Brain microvascular endothelial cell (primary cell): ENCODE measurements around the gene AOC2.

Experiments
- DNase-seq: peaks from one replicate; pipeline ENCODE4 v3.0.0-alpha.2; 2020
- H3K27ac ChIP-seq: fragments of 250-450 bp; sonication (Bioruptor Pico); 2 replicates; pipeline ENCODE4 v1.5.1; 2020; ENCODE audit warnings: mild to moderate bottlenecking, moderate library complexity
- H3K27me3 ChIP-seq: fragments of 250-450 bp; sonication (Bioruptor Pico); replicated peaks from 2 replicates; pipeline ENCODE4 v1.5.1; 2020; ENCODE audit warnings: mild to moderate bottlenecking
- H3K36me3 ChIP-seq: fragments of 250-450 bp; sonication (Bioruptor Pico); replicated peaks from 2 replicates; pipeline ENCODE4 v1.5.1; 2020; ENCODE audit warnings: mild to moderate bottlenecking
- H3K4me3 ChIP-seq: 2 replicates; pipeline ENCODE4 v1.5.1; 2011; ENCODE audit warnings: low read depth, mild to moderate bottlenecking, control low read depth, low read length, moderate library complexity
- in situ Hi-C: cut with HindIII; loops from 2 replicates; pipeline ENCODE4 v1.10.0; 2017; ENCODE audit warnings: low sequenced_read_pairs, low pct_ligation_motif_present
- TF ChIP-seq, protein P1 (sequence below): IDR thresholded peaks from 2 replicates; pipeline ENCODE4 v1.5.1; 2011; ENCODE audit warnings: low read depth, mild to moderate bottlenecking, moderate library complexity, low read length, control low read depth, inconsistent platforms; ENCODE audit errors: missing control alignments

Gene AOC2, protein sequence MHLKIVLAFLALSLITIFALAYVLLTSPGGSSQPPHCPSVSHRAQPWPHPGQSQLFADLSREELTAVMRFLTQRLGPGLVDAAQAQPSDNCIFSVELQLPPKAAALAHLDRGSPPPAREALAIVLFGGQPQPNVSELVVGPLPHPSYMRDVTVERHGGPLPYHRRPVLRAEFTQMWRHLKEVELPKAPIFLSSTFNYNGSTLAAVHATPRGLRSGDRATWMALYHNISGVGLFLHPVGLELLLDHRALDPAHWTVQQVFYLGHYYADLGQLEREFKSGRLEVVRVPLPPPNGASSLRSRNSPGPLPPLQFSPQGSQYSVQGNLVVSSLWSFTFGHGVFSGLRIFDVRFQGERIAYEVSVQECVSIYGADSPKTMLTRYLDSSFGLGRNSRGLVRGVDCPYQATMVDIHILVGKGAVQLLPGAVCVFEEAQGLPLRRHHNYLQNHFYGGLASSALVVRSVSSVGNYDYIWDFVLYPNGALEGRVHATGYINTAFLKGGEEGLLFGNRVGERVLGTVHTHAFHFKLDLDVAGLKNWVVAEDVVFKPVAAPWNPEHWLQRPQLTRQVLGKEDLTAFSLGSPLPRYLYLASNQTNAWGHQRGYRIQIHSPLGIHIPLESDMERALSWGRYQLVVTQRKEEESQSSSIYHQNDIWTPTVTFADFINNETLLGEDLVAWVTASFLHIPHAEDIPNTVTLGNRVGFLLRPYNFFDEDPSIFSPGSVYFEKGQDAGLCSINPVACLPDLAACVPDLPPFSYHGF

DNA sequence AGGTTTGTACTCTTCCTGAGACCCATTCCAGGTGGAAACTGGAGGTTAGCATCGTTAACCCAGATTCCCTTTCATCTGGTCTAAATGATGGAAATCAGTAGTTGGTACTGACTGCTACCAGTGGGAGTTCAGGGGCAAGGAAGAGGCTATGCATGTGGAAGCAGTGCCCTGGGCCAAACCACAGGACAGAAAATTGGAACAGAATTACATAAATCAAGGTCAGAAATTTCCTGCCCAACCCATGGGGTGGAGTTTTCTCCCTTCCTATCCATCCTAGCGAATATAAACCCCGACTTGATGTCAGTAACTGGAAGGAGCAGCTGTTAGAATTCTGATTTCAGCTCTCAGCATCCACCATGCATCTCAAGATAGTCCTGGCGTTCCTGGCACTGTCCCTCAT lies at the start of gene AOC2:
Gene AOC2, plus strand, starts transcription at position 310 of the 400 bp plus-strand sequence. Its CDS starts 47 bp downstream, at position 357.
- no peak within 1 kb of the TSS for H3K27ac ChIP-seq
- no peak for DNase-seq
- in situ Hi-C loops, result no loop called here
- no peak within 1 kb of the TSS for H3K4me3 ChIP-seq
- peaks cover 59% of the 10 kb centered on the region for H3K36me3 ChIP-seq
- no peaks in the 10 kb centered on the region for H3K27me3 ChIP-seq
- TF ChIP-seq, protein P1, sequence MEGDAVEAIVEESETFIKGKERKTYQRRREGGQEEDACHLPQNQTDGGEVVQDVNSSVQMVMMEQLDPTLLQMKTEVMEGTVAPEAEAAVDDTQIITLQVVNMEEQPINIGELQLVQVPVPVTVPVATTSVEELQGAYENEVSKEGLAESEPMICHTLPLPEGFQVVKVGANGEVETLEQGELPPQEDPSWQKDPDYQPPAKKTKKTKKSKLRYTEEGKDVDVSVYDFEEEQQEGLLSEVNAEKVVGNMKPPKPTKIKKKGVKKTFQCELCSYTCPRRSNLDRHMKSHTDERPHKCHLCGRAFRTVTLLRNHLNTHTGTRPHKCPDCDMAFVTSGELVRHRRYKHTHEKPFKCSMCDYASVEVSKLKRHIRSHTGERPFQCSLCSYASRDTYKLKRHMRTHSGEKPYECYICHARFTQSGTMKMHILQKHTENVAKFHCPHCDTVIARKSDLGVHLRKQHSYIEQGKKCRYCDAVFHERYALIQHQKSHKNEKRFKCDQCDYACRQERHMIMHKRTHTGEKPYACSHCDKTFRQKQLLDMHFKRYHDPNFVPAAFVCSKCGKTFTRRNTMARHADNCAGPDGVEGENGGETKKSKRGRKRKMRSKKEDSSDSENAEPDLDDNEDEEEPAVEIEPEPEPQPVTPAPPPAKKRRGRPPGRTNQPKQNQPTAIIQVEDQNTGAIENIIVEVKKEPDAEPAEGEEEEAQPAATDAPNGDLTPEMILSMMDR, result no peak

DNA sequence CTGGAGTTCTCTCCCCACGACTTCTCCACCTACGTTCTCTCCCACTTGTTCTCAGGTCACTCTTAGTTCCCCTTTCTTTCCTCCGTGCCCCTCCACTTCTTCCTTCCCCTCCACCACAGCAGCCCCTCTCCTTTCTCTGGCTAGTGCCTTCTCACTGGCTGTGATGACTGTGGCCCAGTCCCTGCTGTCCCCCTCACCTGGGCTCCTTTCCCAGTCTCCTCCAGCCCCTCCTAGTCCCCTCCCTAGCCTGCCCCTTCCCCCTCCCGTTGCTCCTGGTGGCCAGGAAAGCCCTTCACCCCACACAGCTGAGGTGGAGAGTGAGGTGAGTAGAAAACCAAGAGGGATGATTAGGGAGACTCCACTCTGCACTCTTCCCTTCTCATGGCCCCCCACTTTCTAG lies 49.3 kb upstream of the AOC2 start:
- in situ Hi-C loops, result no loop called here
- no peaks in the 10 kb centered on the region for H3K27me3 ChIP-seq
- no peak overlapping the region for H3K27ac ChIP-seq
- DNase-seq, result no peak
- H3K4me3 ChIP-seq, result no peak overlapping the region
- H3K36me3 ChIP-seq, result no peaks in the 10 kb centered on the region
- TF ChIP-seq, protein P1, result no peak

DNA sequence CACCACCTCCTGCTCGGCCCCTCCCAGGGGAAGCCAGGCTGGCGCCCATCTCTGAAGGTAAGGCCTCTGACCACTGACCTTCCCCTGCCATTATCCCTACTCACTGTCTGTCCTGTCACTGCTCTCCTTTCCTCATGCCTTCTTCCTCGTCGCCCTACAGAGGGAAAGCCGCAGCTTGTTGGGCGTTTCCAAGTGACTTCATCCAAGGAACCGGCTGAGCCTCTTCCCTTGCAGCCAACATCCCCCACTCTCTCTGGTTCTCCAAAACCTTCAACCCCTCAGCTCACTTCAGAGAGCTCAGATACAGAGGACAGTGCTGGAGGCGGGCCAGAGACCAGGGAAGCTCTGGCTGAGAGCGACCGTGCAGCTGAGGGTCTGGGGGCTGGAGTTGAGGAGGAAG lies 48.9 kb upstream of the AOC2 start:
- TF ChIP-seq, protein P1, result no peak
- no peaks in the 10 kb centered on the region for H3K27me3 ChIP-seq
- DNase-seq, result no peak
- no peak overlapping the region for H3K27ac ChIP-seq
- no peaks in the 10 kb centered on the region for H3K36me3 ChIP-seq
- in situ Hi-C loops, result no loop called here
- H3K4me3 ChIP-seq, result no peak overlapping the region

DNA sequence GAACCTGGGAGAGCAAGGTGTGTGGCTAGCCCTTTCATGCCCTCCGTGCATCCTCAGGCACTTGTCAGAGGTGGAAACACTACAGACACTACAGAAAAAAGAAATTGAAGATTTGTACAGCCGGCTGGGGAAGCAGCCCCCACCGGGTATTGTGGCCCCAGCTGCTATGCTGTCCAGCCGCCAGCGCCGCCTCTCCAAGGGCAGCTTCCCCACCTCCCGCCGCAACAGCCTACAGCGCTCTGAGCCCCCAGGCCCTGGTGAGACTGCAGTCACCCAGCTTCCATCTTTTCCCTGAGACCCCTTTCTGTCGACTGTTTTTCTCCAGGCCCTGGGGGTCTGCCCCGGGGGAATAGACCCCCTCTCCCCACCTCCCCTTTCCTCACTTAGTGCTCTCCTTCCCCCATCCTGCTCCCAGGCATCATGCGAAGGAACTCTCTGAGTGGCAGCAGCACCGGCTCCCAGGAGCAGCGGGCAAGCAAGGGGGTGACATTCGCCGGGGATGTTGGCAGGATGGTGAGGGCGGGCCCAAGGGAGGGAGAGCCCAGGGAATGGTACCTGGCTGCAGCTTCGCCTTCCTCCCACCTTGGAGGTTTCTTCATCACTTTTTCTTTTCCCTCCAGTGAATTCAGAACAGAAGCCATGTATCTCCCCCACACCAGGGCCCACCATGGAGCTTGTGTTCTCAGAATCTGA lies 48.2 kb upstream of the AOC2 start:
- Histone ChIP-seq H3K36me3 (no peaks in the 10 kb centered on the region), H3K27ac (no peak overlapping the region), H3K4me3 (no peak overlapping the region), H3K27me3 (no peaks in the 10 kb centered on the region)
- no peak for DNase-seq
- in situ Hi-C loops, result no loop called here
- TF ChIP-seq, protein P1, result no peak

DNA sequence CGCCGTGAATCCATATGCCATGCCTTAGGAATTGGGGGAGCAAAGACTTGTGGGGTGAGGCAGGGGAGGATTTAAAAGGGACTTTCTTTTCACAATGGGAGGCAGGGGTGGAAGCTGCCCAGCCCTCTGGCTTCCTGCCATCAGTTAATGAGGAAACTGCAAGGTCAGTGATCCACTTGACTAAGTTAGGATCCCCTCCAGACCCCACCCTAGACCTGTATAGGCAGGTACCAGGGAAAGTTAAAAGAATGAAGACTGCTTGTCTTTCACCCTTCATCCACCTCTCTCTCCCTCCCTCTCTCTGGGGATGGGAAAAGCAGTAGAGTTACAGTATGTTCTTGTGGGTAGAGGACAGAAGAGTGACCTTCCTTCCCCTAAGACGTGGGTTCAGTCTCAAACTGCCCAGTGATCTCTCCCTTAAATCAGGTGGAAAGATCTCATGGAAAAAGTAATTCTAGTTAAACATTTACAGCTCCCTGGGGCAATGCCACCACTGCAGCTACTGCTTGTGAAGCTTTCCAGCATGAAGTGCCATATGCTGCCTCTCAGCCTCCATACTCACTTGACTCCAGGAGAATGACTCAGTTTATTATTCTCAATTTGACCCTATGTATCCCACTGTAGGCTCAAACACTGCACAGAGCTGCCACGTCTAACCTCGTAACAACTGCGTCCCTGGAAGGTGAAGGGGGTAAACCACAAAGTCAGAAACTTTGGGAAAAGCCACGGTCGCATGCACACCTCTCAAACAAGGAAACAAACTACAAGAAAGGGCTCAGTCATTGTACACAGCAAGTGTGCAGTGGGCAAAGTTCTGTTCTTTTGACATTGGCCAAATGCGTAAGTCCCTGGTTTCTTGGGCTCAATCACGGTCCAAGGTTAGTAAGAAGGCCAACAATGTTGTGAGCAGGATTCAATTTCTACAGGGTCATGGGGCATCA lies 47.0 kb upstream of the AOC2 start:
- in situ Hi-C loops, result no loop called here
- TF ChIP-seq, protein P1, result no peak
- Histone ChIP-seq H3K36me3 (no peaks in the 10 kb centered on the region), H3K27ac (no peak overlapping the region), H3K4me3 (peak overlapping the region; percentile 98), H3K27me3 (no peaks in the 10 kb centered on the region)
- DNase-seq, result no peak
